NK-92 treated with Interleukin-12 subunit alpha and Interleukin-12 subunit beta, amount 100 ng/mL, for 24 hours (cell line): Measurements from ENCODE around the gene FLOT2.
"Not testable (repeated sequence)": the region's sequence is repeated elsewhere in the genome, so short reads cannot be mapped to it uniquely, and the experiment has no call there.

ENCODE experiments used
- DNase-seq: peaks from one replicate; lab custom pipeline; 2025; lab: John Stamatoyannopoulos, UW

Gene FLOT2

GRCh38 chr17:28843816-28844148 is 53.8 kb downstream of the FLOT2 start:
- DNase-seq, result no peak

DNA sequence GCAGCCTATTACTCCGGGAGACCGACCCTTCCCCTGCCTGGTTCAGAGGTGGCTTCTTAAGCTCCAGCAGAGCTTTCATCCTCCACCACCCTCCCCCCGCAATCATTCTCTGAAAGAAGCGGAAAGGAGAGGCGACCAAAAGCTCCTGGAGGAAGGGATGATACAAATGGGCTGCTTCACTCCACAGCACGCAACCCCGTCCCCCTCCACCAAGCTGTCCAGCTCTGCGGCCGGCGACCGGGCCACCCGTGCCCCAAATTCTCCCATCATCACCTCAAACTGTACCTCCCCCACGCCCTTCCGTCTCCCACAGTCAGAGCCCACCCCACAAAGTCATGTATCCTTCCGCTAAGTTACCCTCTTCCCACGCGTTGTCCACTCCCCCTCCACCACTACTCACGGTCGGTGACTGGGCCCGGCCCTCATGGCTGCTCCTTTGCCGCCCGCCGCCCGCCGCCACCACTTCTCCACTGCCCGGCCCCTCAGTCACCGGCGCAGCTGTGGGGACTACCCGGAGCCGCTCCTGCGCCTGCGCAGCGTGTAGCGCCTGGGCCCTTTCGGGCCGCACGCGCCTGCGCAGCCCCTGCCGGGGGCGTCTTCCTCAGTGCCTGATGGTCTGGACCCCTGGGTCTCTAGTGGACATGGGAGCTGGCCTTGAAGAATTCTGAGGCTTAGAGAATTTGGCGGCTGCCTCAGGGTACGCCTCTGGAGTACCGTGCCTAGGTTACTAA is 55.1 kb downstream of the FLOT2 start, which contains the start of gene FAM222B:
Gene FAM222B (minus strand): TSS at position 509 of the 731 bp plus-strand sequence. CDS start 76,123 bp downstream, outside the sequence.
- DNase-seq, result peak; percentile 83

GRCh38 chr17:28841901-28842281 is 55.6 kb downstream of the FLOT2 start:
- DNase-seq, result no peak

GRCh38 chr17:28839221-28839620 is 58.3 kb downstream of the FLOT2 start:
- no peak for DNase-seq

- not testable (repeated sequence) for DNase-seq
These were observed 61.0 kb downstream of the FLOT2 start for GRCh38 chr17:28836541-28836940.

- no peak for DNase-seq
These were observed 63.1 kb downstream of the FLOT2 start for GRCh38 chr17:28834420-28834819.
